NCI-H2227 (cell line): Measurements from ENCODE around the gene CMC4.

Experiments used
- DNase-seq: peaks from one replicate; lab custom pipeline; 2025; ENCODE audit not compliant: unreplicated experiment; lab: John Stamatoyannopoulos, UW

CMC4 gene

GRCh38 chrX:155054255-155054654 lies 16.7 kb downstream of the CMC4 start:
- no peak for DNase-seq

- no peak for DNase-seq
Measured at GRCh38 chrX:155053656-155054055, 17.3 kb downstream of the CMC4 start.

GRCh38 chrX:155052738-155053498 lies 18.0 kb downstream of the CMC4 start:
- DNase-seq = no peak

GRCh38 chrX:155048977-155049619 lies 21.8 kb downstream of the CMC4 start:
- peak; percentile 64 for DNase-seq

- DNase-seq = no peak
Measured at GRCh38 chrX:155046811-155047528, 24.0 kb downstream of the CMC4 start.

- DNase-seq = no peak
Measured at GRCh38 chrX:155046129-155046810, 24.7 kb downstream of the CMC4 start.

- no peak for DNase-seq
Measured at GRCh38 chrX:155035688-155036087, 35.2 kb downstream of the CMC4 start.

- DNase-seq = no peak
Measured at GRCh38 chrX:155031657-155032056, 39.3 kb downstream of the CMC4 start.

GRCh38 chrX:155028877-155029291 lies 42.1 kb downstream of the CMC4 start:
- no peak for DNase-seq

- DNase-seq = peak; percentile 6
Measured at GRCh38 chrX:155028129-155028528, 42.8 kb downstream of the CMC4 start.

GRCh38 chrX:155027509-155028066 lies 43.3 kb downstream of the CMC4 start:
- peak; percentile 24 for DNase-seq

GRCh38 chrX:155026727-155027508 lies 44.0 kb downstream of the CMC4 start, which contains the start of gene FUNDC2:
FUNDC2 (plus strand) TSS chrX:155026844; CDS start chrX:155026939, 95 bp downstream.
- DNase-seq = peak; percentile 97

- no peak for DNase-seq
Measured at GRCh38 chrX:155026420-155026726, 44.6 kb downstream of the CMC4 start.

GRCh38 chrX:155023907-155024833 lies 46.8 kb downstream of the CMC4 start:
- DNase-seq = no peak

- DNase-seq = no peak
Measured at GRCh38 chrX:155022585-155022984, 48.4 kb downstream of the CMC4 start, which contains the start of gene F8. F8 (minus strand) TSS chrX:155022723; CDS start chrX:155022552, 171 bp downstream.

- no peak for DNase-seq
Measured at GRCh38 chrX:155020591-155020990, 50.3 kb downstream of the CMC4 start.
